Natural killer cell (primary cell): Measurements from ENCODE around the gene CCDC134. TPM values are rescaled to one million over a fixed set of nuclear protein-coding genes. Genes with fewer than 3 reads are reported as not detected.

Experiments used
- ATAC-seq, 3 donors: fragments of 150-1000 bp in 2 of 3; fragments of 200-7000 bp in 1 of 3; cut with Tn5 transposase; 1 replicate in 1 of 3; 2 replicates in 2 of 3; pipeline ENCODE4 v1.10.0; 2021; ENCODE audit warnings: mild to moderate bottlenecking in 2 of 3, moderate library complexity in 2 of 3
- DNase-seq, 2 donors: peaks; one replicate each; pipeline versions ENCODE4 v3.0.0 to v3.0.0-alpha.2; 2013 to 2021; ENCODE audit warnings: mixed read lengths in 1 of 2
- H3K27ac ChIP-seq: one replicate; pipeline ENCODE4 v1.5.1; 2013; ENCODE audit warnings: mild to moderate bottlenecking, low read length
- H3K27me3 ChIP-seq: one replicate; pipeline ENCODE4 v1.6.1; 2013; ENCODE audit warnings: low read length; ENCODE audit not compliant: control insufficient read depth, insufficient read depth
- H3K36me3 ChIP-seq: one replicate; pipeline ENCODE4 v1.6.1; 2013; ENCODE audit warnings: low read length; ENCODE audit not compliant: control insufficient read depth, insufficient read depth
- H3K4me1 ChIP-seq: one replicate; pipeline ENCODE4 v1.6.1; 2013; ENCODE audit warnings: low read length; ENCODE audit not compliant: control insufficient read depth, insufficient read depth
- H3K4me3 ChIP-seq: one replicate; pipeline ENCODE4 v1.5.1; 2013; ENCODE audit warnings: low read length
- H3K9me3 ChIP-seq: one replicate; pipeline ENCODE4 v1.6.1; 2013; ENCODE audit warnings: low read length; ENCODE audit not compliant: control insufficient read depth, insufficient read depth
- H3K27ac Mint-ChIP-seq, 2 donors: one replicate each; pipeline ENCODE4 v1.8.0; 2022; ENCODE audit warnings: mild to moderate bottlenecking in 2 of 2, mixed read lengths in 2 of 2, moderate library complexity in 1 of 2
- H3K27me3 Mint-ChIP-seq, 2 donors: one replicate each; pipeline ENCODE4 v1.8.0; 2022; ENCODE audit warnings: low read depth in 2 of 2, mixed read lengths in 2 of 2
- H3K36me3 Mint-ChIP-seq: one replicate; pipeline ENCODE4 v1.8.0; 2022; ENCODE audit warnings: mixed read lengths
- H3K4me1 Mint-ChIP-seq, 2 donors: one replicate each; pipeline ENCODE4 v1.8.0; 2022; ENCODE audit warnings: mixed read lengths in 2 of 2
- H3K4me3 Mint-ChIP-seq: one replicate; pipeline ENCODE4 v1.8.0; 2022; ENCODE audit warnings: mild to moderate bottlenecking, moderate library complexity, mixed read lengths
- H3K9me3 Mint-ChIP-seq, 2 donors: one replicate each; pipeline ENCODE4 v1.8.0; 2022; ENCODE audit warnings: mixed read lengths in 2 of 2
- WGBS: methylation state at CpG from one replicate; pipeline ENCODE4 v1.1.7; 2013; ENCODE audit warnings: missing lambda C conversion rate; ENCODE audit not compliant: insufficient coverage; 5-methylcytosine and 5-hydroxymethylcytosine counted together
- intact Hi-C: fragments of 100-400 bp; cut with micrococcal nuclease; formaldehyde crosslinking; loops from one replicate; pipeline ENCODE4 v1.14.2; 2022
- total RNA-seq, 4 donors: library from RNA; stranded (reverse); fragments of 120-200 nt in 1 of 4; gene quantifications; one replicate each; pipeline versions ENCODE4 v1.2.3 to v1.2.4, GENCODE V29; 2013 to 2022
- TF ChIP-seq, protein P1 (sequence below): fragments of 200-600 bp; IDR thresholded peaks from one replicate; pipeline ENCODE4 v1.8.0; 2022; ENCODE audit warnings: antibody characterized with exemption

Gene CCDC134
- total RNA-seq, 3 donors from 2014 or later (not counting 1 experiment from before 2014, with no cell fraction given): 16.4 to 22.1 (median 16.7) TPM

DNA sequence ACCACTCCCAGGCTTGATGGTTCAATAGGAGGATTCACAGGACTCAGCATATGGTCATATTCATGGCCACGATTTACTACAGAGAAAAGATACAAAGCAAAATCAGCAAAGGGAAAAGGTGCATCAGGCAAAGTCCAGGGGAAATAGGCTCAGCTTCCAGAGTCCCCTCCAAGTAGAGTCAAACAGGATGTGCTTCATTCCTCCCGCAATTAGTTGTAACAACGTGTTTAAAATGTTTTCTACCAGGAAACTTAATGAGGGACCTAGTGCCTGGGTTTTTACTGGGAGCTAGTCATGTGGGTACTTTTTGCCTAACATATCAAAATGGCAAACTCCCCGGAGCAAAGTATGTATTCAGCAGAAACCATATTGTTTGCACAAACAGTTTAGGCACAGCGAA lies 17.5 kb downstream of the CCDC134 start:
- Mint-ChIP-seq H3K9me3 (no peaks in the 10 kb centered on the region), H3K27me3 (no peaks in the 10 kb centered on the region), H3K4me1 (peaks cover 9 to 29% of the 10 kb centered on the region in 2 donors), H3K27ac (no peak overlapping the region), H3K36me3 (no peaks in the 10 kb centered on the region), H3K4me3 (no peak overlapping the region)
- DNase-seq: no peak
- H3K36me3 ChIP-seq: peaks cover 19% of the 10 kb centered on the region
- no peak overlapping the region for H3K27ac ChIP-seq
- intact Hi-C loops: no loop called here
- H3K4me3 ChIP-seq: no peak overlapping the region
- H3K27me3 ChIP-seq: no peaks in the 10 kb centered on the region
- TF ChIP-seq, protein P1, sequence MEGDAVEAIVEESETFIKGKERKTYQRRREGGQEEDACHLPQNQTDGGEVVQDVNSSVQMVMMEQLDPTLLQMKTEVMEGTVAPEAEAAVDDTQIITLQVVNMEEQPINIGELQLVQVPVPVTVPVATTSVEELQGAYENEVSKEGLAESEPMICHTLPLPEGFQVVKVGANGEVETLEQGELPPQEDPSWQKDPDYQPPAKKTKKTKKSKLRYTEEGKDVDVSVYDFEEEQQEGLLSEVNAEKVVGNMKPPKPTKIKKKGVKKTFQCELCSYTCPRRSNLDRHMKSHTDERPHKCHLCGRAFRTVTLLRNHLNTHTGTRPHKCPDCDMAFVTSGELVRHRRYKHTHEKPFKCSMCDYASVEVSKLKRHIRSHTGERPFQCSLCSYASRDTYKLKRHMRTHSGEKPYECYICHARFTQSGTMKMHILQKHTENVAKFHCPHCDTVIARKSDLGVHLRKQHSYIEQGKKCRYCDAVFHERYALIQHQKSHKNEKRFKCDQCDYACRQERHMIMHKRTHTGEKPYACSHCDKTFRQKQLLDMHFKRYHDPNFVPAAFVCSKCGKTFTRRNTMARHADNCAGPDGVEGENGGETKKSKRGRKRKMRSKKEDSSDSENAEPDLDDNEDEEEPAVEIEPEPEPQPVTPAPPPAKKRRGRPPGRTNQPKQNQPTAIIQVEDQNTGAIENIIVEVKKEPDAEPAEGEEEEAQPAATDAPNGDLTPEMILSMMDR: no peak
- no peaks in the 10 kb centered on the region for H3K4me1 ChIP-seq
- 92% methylated on average over 5 of the region's 5 CpGs for WGBS
- ATAC-seq: no peak
- no peaks in the 10 kb centered on the region for H3K9me3 ChIP-seq

DNA sequence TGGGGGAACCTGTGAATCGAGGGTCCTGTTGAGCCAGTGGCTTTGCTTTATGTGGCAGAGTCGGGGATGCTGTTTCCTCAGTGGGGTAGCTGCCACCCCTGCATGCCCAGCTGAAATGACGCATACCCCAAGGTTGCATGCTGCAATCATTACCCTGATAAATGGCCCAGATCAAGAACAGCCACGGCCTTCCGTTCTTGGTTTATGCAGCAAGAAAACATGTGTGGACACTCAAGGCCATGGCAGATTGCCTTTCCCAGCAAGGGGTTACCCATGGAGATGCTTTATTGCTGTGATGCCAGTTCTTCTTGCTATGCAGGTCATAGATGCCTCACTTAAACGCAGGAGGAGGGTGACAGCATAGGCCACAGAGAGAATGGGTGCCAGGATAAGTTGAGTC lies 18.1 kb downstream of the CCDC134 start:
- WGBS: 89% methylated on average over 6 of the region's 6 CpGs
- Histone ChIP-seq H3K9me3 (no peaks in the 10 kb centered on the region), H3K27me3 (no peaks in the 10 kb centered on the region), H3K4me3 (no peak overlapping the region), H3K27ac (no peak overlapping the region), H3K36me3 (peaks cover 17% of the 10 kb centered on the region), H3K4me1 (no peaks in the 10 kb centered on the region)
- Mint-ChIP-seq H3K4me3 (no peak overlapping the region), H3K36me3 (no peaks in the 10 kb centered on the region), H3K4me1 (peaks cover 9 to 29% of the 10 kb centered on the region in 2 donors), H3K27ac (no peak overlapping the region), H3K27me3 (no peaks in the 10 kb centered on the region), H3K9me3 (no peaks in the 10 kb centered on the region)
- ATAC-seq: no peak
- intact Hi-C loops: no loop called here
- TF ChIP-seq, protein P1: no peak
- DNase-seq: no peak

DNA sequence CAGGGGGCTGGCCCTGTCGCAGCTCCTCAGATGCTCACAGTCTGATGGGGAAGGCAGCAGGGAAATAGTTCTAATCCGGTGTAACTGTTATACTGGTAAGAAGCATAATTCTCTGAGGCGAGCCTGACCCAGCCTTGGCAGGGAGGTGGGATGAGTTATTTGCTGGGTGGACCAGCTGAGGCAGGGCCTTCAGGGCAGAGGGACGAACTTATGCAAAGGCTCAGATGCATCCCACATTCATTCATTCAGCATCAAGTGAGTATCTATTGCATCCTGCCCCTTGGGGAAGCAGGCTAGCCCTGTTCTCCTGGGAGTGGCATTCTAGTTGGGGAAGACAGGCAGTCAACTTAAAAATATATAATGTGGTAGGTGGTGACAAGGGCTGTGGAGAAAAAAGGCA lies 18.8 kb downstream of the CCDC134 start:
- H3K27me3 Mint-ChIP-seq: no peaks in the 10 kb centered on the region
- peaks cover 9 to 30% of the 10 kb centered on the region in 2 donors for H3K4me1 Mint-ChIP-seq
- ATAC-seq: no peak
- 93% methylated on average over 3 of the region's 4 CpGs for WGBS
- DNase-seq: no peak
- Histone ChIP-seq H3K4me1 (no peaks in the 10 kb centered on the region), H3K27ac (no peak overlapping the region), H3K9me3 (no peaks in the 10 kb centered on the region), H3K4me3 (no peak overlapping the region), H3K36me3 (peaks cover 13% of the 10 kb centered on the region), H3K27me3 (no peaks in the 10 kb centered on the region)
- TF ChIP-seq, protein P1: no peak
- H3K4me3 Mint-ChIP-seq: no peak overlapping the region
- intact Hi-C loops: no loop called here
- no peaks in the 10 kb centered on the region for H3K9me3 Mint-ChIP-seq
- no peak overlapping the region for H3K27ac Mint-ChIP-seq
- H3K36me3 Mint-ChIP-seq: no peaks in the 10 kb centered on the region

DNA sequence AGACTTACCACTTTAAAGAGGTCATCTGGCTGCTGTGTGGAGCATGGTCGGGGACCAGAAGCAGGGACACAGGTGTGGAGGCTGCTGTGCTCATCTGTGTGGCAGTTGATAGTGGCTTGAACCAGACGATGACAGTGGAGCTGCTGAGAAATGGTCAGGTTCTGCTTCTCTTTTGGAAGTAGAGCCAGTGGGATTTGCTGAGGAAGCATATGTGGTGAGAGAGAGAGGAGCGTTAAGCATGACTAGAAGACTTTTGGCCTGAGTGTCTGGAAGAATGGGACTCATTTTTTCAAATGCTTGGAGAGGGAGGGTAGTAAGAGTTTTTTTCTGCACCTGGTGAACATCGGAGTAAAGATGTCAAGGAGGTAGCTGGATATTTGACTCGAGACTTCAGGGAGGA lies 20.0 kb downstream of the CCDC134 start:
- no peaks in the 10 kb centered on the region for H3K27me3 ChIP-seq
- H3K4me1 ChIP-seq: no peaks in the 10 kb centered on the region
- DNase-seq (no peak), ATAC-seq (no peak)
- H3K27ac Mint-ChIP-seq: peak overlapping the region in 1 of 2 donors; percentile 21
- TF ChIP-seq, protein P1: no peak
- 93% methylated on average over 5 of the region's 5 CpGs for WGBS
- peaks cover 9 to 27% of the 10 kb centered on the region in 2 donors for H3K4me1 Mint-ChIP-seq
- no peak overlapping the region for H3K4me3 ChIP-seq
- intact Hi-C loops: no loop called here
- peaks cover 13% of the 10 kb centered on the region for H3K36me3 ChIP-seq
- H3K36me3 Mint-ChIP-seq: no peaks in the 10 kb centered on the region
- no peak overlapping the region for H3K27ac ChIP-seq
- H3K4me3 Mint-ChIP-seq: no peak overlapping the region
- no peaks in the 10 kb centered on the region for H3K9me3 Mint-ChIP-seq
- H3K9me3 ChIP-seq: no peaks in the 10 kb centered on the region
- H3K27me3 Mint-ChIP-seq: no peaks in the 10 kb centered on the region
